Stimulated activated naive B cell treated with anti-CD40 and anti-IgM and Interleukin-4, amounts not matched to agents 10 μg/mL and 1 μg/mL and 100 μg/mL, for 72 hours (primary cell): ENCODE data around the gene ZC3H12A.

Source experiments
- ATAC-seq, 2 donors: fragments of 150-1000 bp; cut with Tn5 transposase; replicated peaks; 2 replicates each; pipeline ENCODE4 v1.10.0; 2021; ENCODE audit warnings: moderate library complexity in 1 of 2
- DNase-seq: peaks from one replicate; pipeline ENCODE4 v3.0.0; 2021
- H3K27ac Mint-ChIP-seq: one replicate; pipeline ENCODE4 v1.8.0; 2022; ENCODE audit warnings: mild to moderate bottlenecking, mixed read lengths
- H3K27me3 Mint-ChIP-seq, 2 donors: one replicate each; pipeline ENCODE4 v1.8.0; 2022; ENCODE audit warnings: mixed read lengths in 2 of 2
- H3K36me3 Mint-ChIP-seq, 2 donors: one replicate each; pipeline ENCODE4 v1.8.0; 2022; ENCODE audit warnings: mixed read lengths in 2 of 2, mild to moderate bottlenecking in 1 of 2
- H3K4me1 Mint-ChIP-seq, 2 donors: one replicate each; pipeline ENCODE4 v1.8.0; 2022; ENCODE audit warnings: mixed read lengths in 2 of 2, mild to moderate bottlenecking in 1 of 2
- H3K4me3 Mint-ChIP-seq, 2 donors: one replicate each; pipeline ENCODE4 v1.8.0; 2022; ENCODE audit warnings: mild to moderate bottlenecking in 2 of 2, mixed read lengths in 2 of 2, moderate library complexity in 1 of 2
- H3K9me3 Mint-ChIP-seq, 2 donors: one replicate each; pipeline ENCODE4 v1.8.0; 2022; ENCODE audit warnings: mixed read lengths in 2 of 2, mild to moderate bottlenecking in 1 of 2

ZC3H12A gene

GRCh38 chr1:37478890-37479254 lies 4.5 kb downstream of the ZC3H12A start:
- peak overlapping the region; percentile 97 for H3K27ac Mint-ChIP-seq
- peaks cover 70 to 73% of the 10 kb centered on the region in 2 donors for H3K36me3 Mint-ChIP-seq
- H3K9me3 Mint-ChIP-seq = no peaks in the 10 kb centered on the region
- no peak for ATAC-seq
- H3K4me1 Mint-ChIP-seq = peaks cover 38 to 75% of the 10 kb centered on the region in 2 donors
- H3K27me3 Mint-ChIP-seq = no peaks in the 10 kb centered on the region
- H3K4me3 Mint-ChIP-seq = peak overlapping the region; percentile 90 to 96
- DNase-seq = no peak

GRCh38 chr1:37479255-37480124 lies 5.1 kb downstream of the ZC3H12A start:
- H3K36me3 Mint-ChIP-seq = peaks cover 76% of the 10 kb centered on the region in 2 donors
- peak overlapping the region; percentile 97 for H3K27ac Mint-ChIP-seq
- peak; percentile 69 to 75 for ATAC-seq
- peak; percentile 89 for DNase-seq
- H3K4me1 Mint-ChIP-seq = peaks cover 39 to 74% of the 10 kb centered on the region in 2 donors
- no peaks in the 10 kb centered on the region for H3K9me3 Mint-ChIP-seq
- no peaks in the 10 kb centered on the region for H3K27me3 Mint-ChIP-seq
- peak overlapping the region; percentile 90 to 96 for H3K4me3 Mint-ChIP-seq

GRCh38 chr1:37480125-37480466 lies 5.7 kb downstream of the ZC3H12A start:
- peaks cover 74% of the 10 kb centered on the region in 2 donors for H3K36me3 Mint-ChIP-seq
- H3K9me3 Mint-ChIP-seq = no peaks in the 10 kb centered on the region
- DNase-seq = no peak

GRCh38 chr1:37480581-37481288 lies 6.4 kb downstream of the ZC3H12A start:
- H3K4me1 Mint-ChIP-seq = peaks cover 36 to 67% of the 10 kb centered on the region in 2 donors
- peak overlapping the region; percentile 53 to 90 for H3K4me3 Mint-ChIP-seq
- H3K27ac Mint-ChIP-seq = peak overlapping the region; percentile 90
- H3K36me3 Mint-ChIP-seq = peaks cover 67 to 68% of the 10 kb centered on the region in 2 donors
- ATAC-seq (no peak), DNase-seq (no peak)
- H3K27me3 Mint-ChIP-seq = no peaks in the 10 kb centered on the region
- H3K9me3 Mint-ChIP-seq = no peaks in the 10 kb centered on the region

More at GRCh38 chr1:37480125-37480466, 5.7 kb downstream of the ZC3H12A start:
- peaks cover 37 to 71% of the 10 kb centered on the region in 2 donors for H3K4me1 Mint-ChIP-seq
- ATAC-seq = no peak
- no peaks in the 10 kb centered on the region for H3K27me3 Mint-ChIP-seq
- H3K27ac Mint-ChIP-seq = peak overlapping the region; percentile 97
- H3K4me3 Mint-ChIP-seq = peak overlapping the region; percentile 90 to 96

- Mint-ChIP-seq H3K36me3 (peaks cover 60 to 62% of the 10 kb centered on the region in 2 donors), H3K9me3 (no peaks in the 10 kb centered on the region), H3K4me3 (peak overlapping the region in 1 of 2 donors; percentile 29), H3K4me1 (peaks cover 38 to 63% of the 10 kb centered on the region in 2 donors), H3K27me3 (no peaks in the 10 kb centered on the region), H3K27ac (peak overlapping the region; percentile 90)
- ATAC-seq = no peak
- DNase-seq = no peak
Observed at GRCh38 chr1:37481289-37482003, 7.1 kb downstream of the ZC3H12A start.

GRCh38 chr1:37482004-37482785 lies 7.8 kb downstream of the ZC3H12A start:
- DNase-seq (no peak), ATAC-seq (no peak)
- Mint-ChIP-seq H3K4me1 (peaks cover 42 to 65% of the 10 kb centered on the region in 2 donors), H3K27ac (peak overlapping the region; percentile 90), H3K36me3 (peaks cover 53 to 57% of the 10 kb centered on the region in 2 donors), H3K4me3 (peak overlapping the region; percentile 28 to 29), H3K27me3 (no peaks in the 10 kb centered on the region), H3K9me3 (no peaks in the 10 kb centered on the region)

- peaks cover 42 to 62% of the 10 kb centered on the region in 2 donors for H3K4me1 Mint-ChIP-seq
- peaks cover 48 to 52% of the 10 kb centered on the region in 2 donors for H3K36me3 Mint-ChIP-seq
- ATAC-seq (no peak), DNase-seq (no peak)
- no peak overlapping the region for H3K4me3 Mint-ChIP-seq
- H3K27me3 Mint-ChIP-seq = no peaks in the 10 kb centered on the region
- H3K9me3 Mint-ChIP-seq = no peaks in the 10 kb centered on the region
- H3K27ac Mint-ChIP-seq = peak overlapping the region; percentile 90
Observed at GRCh38 chr1:37482796-37483744, 8.7 kb downstream of the ZC3H12A start.

- Mint-ChIP-seq H3K27me3 (no peaks in the 10 kb centered on the region), H3K36me3 (peaks cover 47 to 49% of the 10 kb centered on the region in 2 donors), H3K4me1 (peaks cover 45 to 61% of the 10 kb centered on the region in 2 donors), H3K27ac (peak overlapping the region; percentile 44), H3K4me3 (no peak overlapping the region), H3K9me3 (no peaks in the 10 kb centered on the region)
- DNase-seq = no peak
- ATAC-seq = no peak
Observed at GRCh38 chr1:37483785-37484184, 9.4 kb downstream of the ZC3H12A start.

GRCh38 chr1:37484325-37485051 lies 10.1 kb downstream of the ZC3H12A start:
- Mint-ChIP-seq H3K9me3 (no peaks in the 10 kb centered on the region), H3K4me1 (peaks cover 40 to 54% of the 10 kb centered on the region in 2 donors), H3K27ac (peak overlapping the region; percentile 44), H3K36me3 (peaks cover 40 to 42% of the 10 kb centered on the region in 2 donors), H3K27me3 (no peaks in the 10 kb centered on the region), H3K4me3 (no peak overlapping the region)
- DNase-seq (no peak), ATAC-seq (no peak)

- no peak overlapping the region for H3K4me3 Mint-ChIP-seq
- peak overlapping the region; percentile 51 for H3K27ac Mint-ChIP-seq
- peaks cover 32 to 38% of the 10 kb centered on the region in 2 donors for H3K4me1 Mint-ChIP-seq
- peaks cover 34 to 43% of the 10 kb centered on the region in 2 donors for H3K36me3 Mint-ChIP-seq
- no peaks in the 10 kb centered on the region for H3K9me3 Mint-ChIP-seq
- no peaks in the 10 kb centered on the region for H3K27me3 Mint-ChIP-seq
- DNase-seq (no peak), ATAC-seq (peak in 1 of 2 donors; percentile 4)
Observed at GRCh38 chr1:37485902-37486679, 11.7 kb downstream of the ZC3H12A start.

GRCh38 chr1:37486680-37487618 lies 12.6 kb downstream of the ZC3H12A start:
- Mint-ChIP-seq H3K27ac (peak overlapping the region; percentile 83), H3K27me3 (no peaks in the 10 kb centered on the region), H3K9me3 (no peaks in the 10 kb centered on the region), H3K4me1 (peaks cover 23 to 29% of the 10 kb centered on the region in 2 donors), H3K4me3 (peak overlapping the region in 1 of 2 donors; percentile 52), H3K36me3 (peaks cover 27 to 36% of the 10 kb centered on the region in 2 donors)
- peak; percentile 54 for DNase-seq
- peak; percentile 65 to 70 for ATAC-seq
